Loucy (cell line): ENCODE data around the gene ROPN1B.

Source experiments
- H2AFZ ChIP-seq: fragments of 200-600 bp; sonication (generic); 2 replicates; pipeline ENCODE4 v1.6.0; 2016; ENCODE audit warnings: antibody characterized with exemption, mild to moderate bottlenecking, low read length, moderate library complexity
- H3F3A ChIP-seq: fragments of 200-600 bp; 2 replicates; pipeline ENCODE4 v1.6.0; 2016; ENCODE audit warnings: antibody characterized with exemption, low read depth, mild to moderate bottlenecking
- H3K27me3 ChIP-seq: fragments of 200-600 bp; sonication (generic); 2 replicates; pipeline ENCODE4 v1.6.1; 2014; ENCODE audit warnings: low read length, mild to moderate bottlenecking; ENCODE audit not compliant: insufficient read depth, poor library complexity, severe bottlenecking
- H3K36me3 ChIP-seq: fragments of 200-600 bp; sonication (generic); 2 replicates; pipeline ENCODE4 v1.6.1; 2016; ENCODE audit warnings: low read length; ENCODE audit not compliant: insufficient read depth
- H3K4me1 ChIP-seq: fragments of 200-600 bp; sonication (generic); 2 replicates; pipeline ENCODE4 v1.5.1; 2014; ENCODE audit warnings: low read length, mild to moderate bottlenecking; ENCODE audit not compliant: insufficient read depth, poor library complexity, severe bottlenecking
- H3K4me2 ChIP-seq: fragments of 200-600 bp; sonication (generic); 2 replicates; pipeline ENCODE4 v1.6.0; 2014; ENCODE audit warnings: antibody characterized with exemption, low read length, low read depth, mild to moderate bottlenecking; ENCODE audit not compliant: poor library complexity, severe bottlenecking
- H3K4me3 ChIP-seq: fragments of 200-600 bp; sonication (generic); 2 replicates; pipeline ENCODE4 v1.5.1; 2014; ENCODE audit warnings: low read length, mild to moderate bottlenecking, mixed read lengths; ENCODE audit not compliant: poor library complexity, severe bottlenecking
- H3K79me2 ChIP-seq: fragments of 200-600 bp; sonication (generic); 2 replicates; pipeline ENCODE4 v1.6.1; 2014; ENCODE audit warnings: low read length; ENCODE audit not compliant: insufficient read depth
- H3K9ac ChIP-seq: fragments of 200-600 bp; sonication (generic); 2 replicates; pipeline ENCODE4 v1.6.0; 2014; ENCODE audit warnings: mild to moderate bottlenecking, low read depth, low read length, moderate library complexity; ENCODE audit not compliant: poor library complexity, severe bottlenecking
- H3K9me2 ChIP-seq: fragments of 200-600 bp; sonication (generic); replicated peaks from 2 replicates; pipeline ENCODE4 v1.6.1; 2016; ENCODE audit warnings: low read depth, low read length, mixed read lengths
- H3K9me3 ChIP-seq: fragments of 200-600 bp; sonication (generic); 2 replicates; pipeline ENCODE4 v1.6.1; 2014; ENCODE audit warnings: mild to moderate bottlenecking, antibody characterized with exemption, low read length, low read depth; ENCODE audit not compliant: insufficient read depth
- H4K20me1 ChIP-seq: fragments of 200-600 bp; sonication (generic); 2 replicates; pipeline ENCODE4 v1.6.0; 2014; ENCODE audit warnings: antibody characterized with exemption, low read length, mild to moderate bottlenecking; ENCODE audit not compliant: insufficient read depth, poor library complexity, severe bottlenecking
- EZH2phosphoT487 ChIP-seq: fragments of 200-600 bp; IDR thresholded peaks from 2 replicates; pipeline ENCODE4 v1.6.1; 2018; ENCODE audit warnings: antibody characterized with exemption, mild to moderate bottlenecking, moderate library complexity, borderline replicate concordance
- TF ChIP-seq, protein P1 (sequence below): fragments of 200-600 bp; sonication (generic); conservative IDR thresholded peaks from 2 replicates; pipeline ENCODE4 v1.5.1; 2014; ENCODE audit warnings: mild to moderate bottlenecking, antibody characterized with exemption, low read length

Gene ROPN1B

DNA sequence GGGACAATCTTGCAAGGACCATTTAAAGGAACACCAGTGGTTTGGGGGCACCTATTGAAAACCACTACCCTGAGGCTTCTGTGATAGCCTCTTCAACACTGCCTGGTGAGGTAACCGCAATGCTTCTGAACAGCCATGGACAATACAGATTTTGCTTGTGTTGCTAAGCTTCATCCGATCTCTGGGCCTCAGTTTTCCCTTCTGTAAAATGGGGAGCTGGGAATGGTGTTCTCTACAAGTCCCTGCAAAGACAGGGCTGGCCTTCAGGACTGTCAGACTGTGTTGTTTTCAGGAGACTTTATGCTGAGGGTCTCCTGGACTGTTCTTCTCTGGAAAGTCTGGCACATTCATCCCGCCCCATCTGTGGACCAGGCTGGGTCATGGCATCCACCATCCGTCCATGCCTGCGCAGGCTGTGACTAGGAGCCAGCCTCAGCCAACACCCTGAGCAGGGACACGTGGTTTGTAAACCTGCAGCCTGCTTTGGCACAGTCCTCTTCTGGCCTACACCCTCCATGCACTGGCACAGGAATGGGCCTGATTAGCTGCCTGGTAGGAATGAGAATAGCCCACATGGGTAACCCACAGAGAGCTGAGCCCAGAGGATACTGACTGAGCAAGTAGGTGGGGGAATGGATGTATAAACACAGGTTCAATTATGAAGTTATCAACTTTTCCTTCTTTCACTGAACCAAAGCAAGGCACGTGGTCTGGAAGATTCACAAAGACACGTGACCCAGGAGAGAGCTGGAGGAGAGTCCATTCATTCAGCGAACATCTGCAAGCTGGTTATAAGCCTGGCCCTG lies 55.3 kb downstream of the ROPN1B start:
- Histone ChIP-seq H3F3A (no peaks in the 10 kb centered on the region), H3K9me2 (no peaks in the 10 kb centered on the region), H4K20me1 (no peaks in the 10 kb centered on the region)

DNA sequence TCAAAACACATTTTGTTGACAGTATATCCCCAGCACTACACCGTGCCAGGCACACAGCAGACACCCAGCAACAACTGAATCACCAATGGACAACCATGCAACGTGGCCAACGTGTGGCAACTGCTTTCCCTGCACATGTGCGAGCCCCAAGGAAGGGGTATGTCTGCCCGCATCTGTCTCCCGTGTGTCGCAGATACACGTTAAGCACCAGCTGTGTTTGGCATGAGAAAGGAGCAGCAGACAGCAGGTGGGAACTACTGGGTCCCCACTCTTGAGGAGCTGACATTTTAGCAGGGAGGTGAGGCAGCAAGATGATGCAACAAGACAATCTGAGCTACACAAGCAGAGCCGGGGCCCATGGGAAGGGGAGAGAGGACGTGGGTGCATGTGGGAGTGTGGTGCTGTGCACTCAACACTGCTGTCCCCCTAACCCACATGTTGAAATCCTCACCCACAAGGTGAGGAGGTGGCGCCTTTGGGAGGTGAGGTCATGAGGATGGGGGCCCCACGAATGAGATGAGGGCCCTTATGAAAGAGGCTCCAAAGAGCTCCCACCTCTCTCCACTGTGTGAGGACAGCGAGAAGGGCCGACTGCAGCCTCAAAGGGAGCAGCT lies 56.2 kb downstream of the ROPN1B start:
- Histone ChIP-seq H3F3A (no peaks in the 10 kb centered on the region), H3K36me3 (no peaks in the 10 kb centered on the region)

More for the DNA sequence above, 55.3 kb downstream of the ROPN1B start:
- H3K36me3 ChIP-seq: no peaks in the 10 kb centered on the region
- no peak overlapping the region for H2AFZ ChIP-seq
- no peaks in the 10 kb centered on the region for H3K27me3 ChIP-seq
- no peak overlapping the region for H3K4me3 ChIP-seq
- H3K4me2 ChIP-seq: no peak overlapping the region
- H3K9me3 ChIP-seq: peaks cover 18% of the 10 kb centered on the region; the same call in 1 of the 2 replicates
- no peak for TF ChIP-seq EZH2phosphoT487
- TF ChIP-seq, protein P1, sequence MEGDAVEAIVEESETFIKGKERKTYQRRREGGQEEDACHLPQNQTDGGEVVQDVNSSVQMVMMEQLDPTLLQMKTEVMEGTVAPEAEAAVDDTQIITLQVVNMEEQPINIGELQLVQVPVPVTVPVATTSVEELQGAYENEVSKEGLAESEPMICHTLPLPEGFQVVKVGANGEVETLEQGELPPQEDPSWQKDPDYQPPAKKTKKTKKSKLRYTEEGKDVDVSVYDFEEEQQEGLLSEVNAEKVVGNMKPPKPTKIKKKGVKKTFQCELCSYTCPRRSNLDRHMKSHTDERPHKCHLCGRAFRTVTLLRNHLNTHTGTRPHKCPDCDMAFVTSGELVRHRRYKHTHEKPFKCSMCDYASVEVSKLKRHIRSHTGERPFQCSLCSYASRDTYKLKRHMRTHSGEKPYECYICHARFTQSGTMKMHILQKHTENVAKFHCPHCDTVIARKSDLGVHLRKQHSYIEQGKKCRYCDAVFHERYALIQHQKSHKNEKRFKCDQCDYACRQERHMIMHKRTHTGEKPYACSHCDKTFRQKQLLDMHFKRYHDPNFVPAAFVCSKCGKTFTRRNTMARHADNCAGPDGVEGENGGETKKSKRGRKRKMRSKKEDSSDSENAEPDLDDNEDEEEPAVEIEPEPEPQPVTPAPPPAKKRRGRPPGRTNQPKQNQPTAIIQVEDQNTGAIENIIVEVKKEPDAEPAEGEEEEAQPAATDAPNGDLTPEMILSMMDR: no peak
- no peaks in the 10 kb centered on the region for H3K4me1 ChIP-seq
- no peaks in the 10 kb centered on the region for H3K79me2 ChIP-seq
- H3K9ac ChIP-seq: no peak overlapping the region

DNA sequence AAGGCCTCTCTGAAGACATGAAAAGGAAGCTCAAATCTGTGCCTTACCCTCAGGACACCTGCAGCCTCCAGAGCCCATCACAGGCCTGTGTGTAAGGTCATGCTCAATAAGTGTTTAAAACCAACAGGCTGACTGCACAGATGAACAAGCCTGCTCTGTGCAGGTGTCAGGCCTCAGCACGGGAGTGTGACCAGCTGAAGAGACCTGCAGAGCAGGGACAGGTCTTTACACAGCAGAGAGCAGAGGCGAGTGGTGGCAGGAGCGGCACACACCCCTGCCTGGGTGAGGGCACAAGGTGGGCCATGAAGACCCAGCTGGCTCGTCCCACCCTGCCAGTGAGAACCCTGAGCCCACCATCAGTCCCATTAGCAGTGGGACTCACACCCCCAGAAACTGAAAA lies 56.9 kb downstream of the ROPN1B start:
- H3K9ac ChIP-seq: no peak overlapping the region
- TF ChIP-seq EZH2phosphoT487: no peak
- TF ChIP-seq, protein P1: no peak
- H3K9me3 ChIP-seq: peaks cover 18% of the 10 kb centered on the region; the same call in 1 of the 2 replicates
- no peaks in the 10 kb centered on the region for H3K27me3 ChIP-seq
- no peaks in the 10 kb centered on the region for H3K79me2 ChIP-seq
- H3K36me3 ChIP-seq: no peaks in the 10 kb centered on the region
- H3F3A ChIP-seq: no peaks in the 10 kb centered on the region
- H3K4me2 ChIP-seq: no peak overlapping the region
- H4K20me1 ChIP-seq: no peaks in the 10 kb centered on the region
- H2AFZ ChIP-seq: no peak overlapping the region
- H3K9me2 ChIP-seq: no peaks in the 10 kb centered on the region
- no peaks in the 10 kb centered on the region for H3K4me1 ChIP-seq
- H3K4me3 ChIP-seq: no peak overlapping the region

More for the DNA sequence above, 56.2 kb downstream of the ROPN1B start:
- H3K9me3 ChIP-seq: peaks cover 18% of the 10 kb centered on the region; the same call in 1 of the 2 replicates
- H3K9ac ChIP-seq: no peak overlapping the region
- no peaks in the 10 kb centered on the region for H3K79me2 ChIP-seq
- no peaks in the 10 kb centered on the region for H3K9me2 ChIP-seq
- H3K4me2 ChIP-seq: no peak overlapping the region
- H4K20me1 ChIP-seq: no peaks in the 10 kb centered on the region
- no peaks in the 10 kb centered on the region for H3K27me3 ChIP-seq
- TF ChIP-seq EZH2phosphoT487: no peak
- TF ChIP-seq, protein P1: no peak
- H3K4me3 ChIP-seq: no peak overlapping the region
- H3K4me1 ChIP-seq: no peaks in the 10 kb centered on the region
- no peak overlapping the region for H2AFZ ChIP-seq
